ENCODE results near the gene FALEC. TPM values are rescaled to one million over a fixed set of nuclear protein-coding genes. Genes with fewer than 3 reads are reported as not detected.

FALEC gene
- total and polyA plus RNA-seq, 2 of the 8 experiments (the other 6 are each of a cell fraction or from before 2014, with no cell fraction given) = not detected

DNA sequence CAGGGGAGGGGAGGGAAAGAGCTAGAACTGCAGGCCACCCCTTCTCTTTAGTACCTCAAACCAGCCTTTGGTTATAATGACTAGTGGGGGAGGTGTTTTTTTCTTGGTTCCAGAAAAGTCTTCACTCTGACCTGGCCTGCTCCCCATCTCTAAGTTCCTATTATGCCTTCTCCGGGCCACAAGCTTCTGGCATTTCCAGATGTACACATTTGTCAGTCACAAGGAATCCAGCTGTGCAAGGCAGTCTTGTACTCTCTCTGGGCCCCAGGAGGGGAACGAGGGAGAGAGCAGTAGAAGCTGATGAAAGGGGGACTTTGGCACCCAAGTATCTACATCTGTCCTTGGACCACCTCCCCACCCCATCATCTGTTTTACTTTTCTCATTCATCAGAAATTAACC, 2.7 kb upstream of the FALEC start:
- peaks cover 0 to 4% (median 3%) of the 10 kb centered on the region in 4 experiments; a peak in 5 of 7 replicates for H3K4me1 ChIP-seq (replicated peaks in 1 of 4; ENCODE audit: control insufficient read depth in 3 of 4, insufficient read depth in 4 of 4, low read length in 3 of 4)
- no peaks in the 10 kb centered on the region for H3K79me1 ChIP-seq (ENCODE audit: low read depth, low read length)
- FAIRE-seq = no peak
- no peaks in the 10 kb centered on the region for H3K79me2 ChIP-seq (ENCODE audit: control insufficient read depth in 1 of 2, insufficient read depth in 2 of 2, low read length in 2 of 2)
- DNase-seq (ENCODE audit: low read depth in 1 of 2, low spot score in 2 of 2) = no peak
- H2BK15ac ChIP-seq (ENCODE audit: low read length) = no peak overlapping the region
- no peaks in the 10 kb centered on the region for H3K36me3 ChIP-seq (ENCODE audit: control insufficient read depth in 2 of 4, insufficient read depth in 4 of 4, low read length in 3 of 4)
- H4K8ac ChIP-seq (ENCODE audit: extremely low read depth, insufficient read depth, low read length) = no peak overlapping the region
- no peak overlapping the region for H3K9ac ChIP-seq (replicated peaks in 1 of 4; ENCODE audit: extremely low read depth in 1 of 4, low read depth in 3 of 4, low read length in 3 of 4)
- WGBS, 2 experiments (ENCODE audit: extremely low coverage in 1 of 2, insufficient coverage in 1 of 2, insufficient read length in 1 of 2, insufficient replicate concordance in 2 of 2, low coverage in 1 of 2, low lambda C conversion rate in 2 of 2, missing lambda C conversion rate in 1 of 2) = 69% methylated on average over 2 of the region's 2 CpGs; no CpG with 5 or more reads in 1 of the 2 experiments
- no peak overlapping the region for H4K91ac ChIP-seq (replicated peaks; ENCODE audit: insufficient read length, low read length)
- H3K4me2 ChIP-seq (ENCODE audit: insufficient read depth in 1 of 2, low read depth in 2 of 2, low read length in 2 of 2) = no peak overlapping the region
- H3K23me2 ChIP-seq (ENCODE audit: low read depth, low read length) = peaks cover 5% of the 10 kb centered on the region
- H3K27me3 ChIP-seq (replicated peaks in 1 of 4; ENCODE audit: control insufficient read depth in 3 of 4, extremely low read depth in 1 of 4, insufficient read depth in 3 of 4, low read length in 3 of 4) = no peaks in the 10 kb centered on the region; a peak in 1 of 7 replicates
- no peak overlapping the region for H3K56ac ChIP-seq (replicated peaks; ENCODE audit: insufficient read length, low read depth, low read length)
- no peak overlapping the region for H2BK12ac ChIP-seq (ENCODE audit: low read depth, low read length)
- no peak overlapping the region for H2BK20ac ChIP-seq (ENCODE audit: low read length)
- POLR2A ChIA-PET (ENCODE audit: partially characterized antibody) = interaction anchor here (1.7 kb wide), 1 partner anchor 15 kb away, joined by 4 read pairs; no protein-coding TSS in a partner anchor
- no peak for TF ChIP-seq SUZ12 (IDR thresholded peaks at IDR 0.05; ENCODE audit: low read length)
- TF ChIP-seq SAP30 (IDR thresholded peaks at IDR 0.05; ENCODE audit: insufficient read depth, insufficient replicate concordance, low read length) = no peak
- no peak for TF ChIP-seq ASH2L (IDR thresholded peaks at IDR 0.05; ENCODE audit: low read length)
- no peak for TF ChIP-seq TBP (IDR thresholded peaks at IDR 0.05; ENCODE audit: low read depth, low read length)
- no peak for TF ChIP-seq HDAC2 (IDR thresholded peaks at IDR 0.05; ENCODE audit: borderline replicate concordance in 1 of 2, low read depth in 2 of 2, low read length in 2 of 2)
- no peak for TF ChIP-seq TAF1 (IDR thresholded peaks at IDR 0.05; ENCODE audit: low read depth, low read length)
- TF ChIP-seq RAD21 (IDR thresholded peaks at IDR 0.05 in 1 of 2, conservative IDR thresholded peaks at IDR 0.05 in 1 of 2; ENCODE audit: low read depth in 2 of 2, low read length in 2 of 2) = no peak
- TF ChIP-seq EGR1 (IDR thresholded peaks at IDR 0.05; ENCODE audit: borderline replicate concordance, low read depth, low read length) = no peak
- H3K18ac ChIP-seq (ENCODE audit: extremely low read depth, low read length) = no peak overlapping the region
- no peaks in the 10 kb centered on the region for H4K20me1 ChIP-seq (replicated peaks in 1 of 2; ENCODE audit: control insufficient read depth in 1 of 2, insufficient read depth in 2 of 2, low read length in 2 of 2)
- CTCF ChIA-PET (ENCODE audit: partially characterized antibody) = interaction anchor here (22.4 kb wide), 1 partner anchor 20 kb away, joined by 253 read pairs; no protein-coding TSS in a partner anchor
- H3K23ac ChIP-seq (ENCODE audit: insufficient read length) = no peak overlapping the region
- no peak overlapping the region for H4K5ac ChIP-seq (ENCODE audit: insufficient read length, low read depth, low read length)
- H2AFZ ChIP-seq (ENCODE audit: low read length) = no peak overlapping the region
- H3K9me3 ChIP-seq (ENCODE audit: insufficient read depth in 2 of 2, low read depth in 1 of 2, low read length in 1 of 2) = no peaks in the 10 kb centered on the region
- no peak overlapping the region for H3K27ac ChIP-seq (ENCODE audit: low read depth, low read length)
- H2AK5ac ChIP-seq (ENCODE audit: low read depth, low read length) = no peak overlapping the region
- no peak overlapping the region for H3K4ac ChIP-seq (replicated peaks; ENCODE audit: insufficient read length, low read depth, low read length)
- H2BK5ac ChIP-seq (ENCODE audit: low read depth, low read length) = no peak overlapping the region
- H2BK120ac ChIP-seq (replicated peaks; ENCODE audit: low read depth, low read length) = no peak overlapping the region
- no peak overlapping the region for H3K14ac ChIP-seq (ENCODE audit: insufficient read length)
- H3K4me3 ChIP-seq (ENCODE audit: extremely low read depth in 1 of 4, insufficient read depth in 2 of 4, low read depth in 3 of 4, low read length in 4 of 4) = no peak overlapping the region
